Measurements from ENCODE around the gene SDHAF3.
"Not testable (repeated sequence)": the region's sequence is repeated elsewhere in the genome, so short reads cannot be mapped to it uniquely, and the experiment has no call there.

Gene SDHAF3

GRCh38 chr7:97126483-97127171, 9.1 kb downstream of the SDHAF3 start:
- Histone ChIP-seq H3K27ac (ENCODE audit: low read depth, low read length) (peak overlapping the region; percentile 40; the same call in 1 of the 2 replicates), H3K27me3 (ENCODE audit: control insufficient read depth, insufficient read depth, low read length) (no peaks in the 10 kb centered on the region), H3K36me3 (ENCODE audit: control insufficient read depth, insufficient read depth, low read length) (no peaks in the 10 kb centered on the region), H3K9me3 (ENCODE audit: control insufficient read depth, insufficient read depth, low read depth, low read length) (peaks cover 4% of the 10 kb centered on the region; the same call in 1 of the 2 replicates), H3K4me3 (ENCODE audit: low read depth, low read length) (peak overlapping the region; percentile 12; the same call in 1 of the 2 replicates), H3K9ac (ENCODE audit: low read length) (peak overlapping the region; percentile 12), H3K4me1 (ENCODE audit: control insufficient read depth, insufficient read depth, low read length) (peaks cover 14% of the 10 kb centered on the region)

GRCh38 chr7:97128736-97129135, 11.2 kb downstream of the SDHAF3 start:
- no peaks in the 10 kb centered on the region for H3K27me3 ChIP-seq (ENCODE audit: control insufficient read depth, insufficient read depth, low read length)
- peaks cover 4% of the 10 kb centered on the region; the same call in 1 of the 2 replicates for H3K9me3 ChIP-seq (ENCODE audit: control insufficient read depth, insufficient read depth, low read depth, low read length)
- peaks cover 20% of the 10 kb centered on the region for H3K4me1 ChIP-seq (ENCODE audit: control insufficient read depth, insufficient read depth, low read length)
- H3K36me3 ChIP-seq (ENCODE audit: control insufficient read depth, insufficient read depth, low read length): no peaks in the 10 kb centered on the region
- no peak overlapping the region for H3K4me3 ChIP-seq (ENCODE audit: low read depth, low read length)
- no peak overlapping the region for H3K9ac ChIP-seq (ENCODE audit: low read length)
- H3K27ac ChIP-seq (ENCODE audit: low read depth, low read length): no peak overlapping the region

- Histone ChIP-seq H3K27me3 (ENCODE audit: control insufficient read depth, insufficient read depth, low read length) (no peaks in the 10 kb centered on the region), H3K4me3 (ENCODE audit: low read depth, low read length) (no peak overlapping the region), H3K9me3 (ENCODE audit: control insufficient read depth, insufficient read depth, low read depth, low read length) (peaks cover 4% of the 10 kb centered on the region; the same call in 1 of the 2 replicates), H3K4me1 (ENCODE audit: control insufficient read depth, insufficient read depth, low read length) (peaks cover 20% of the 10 kb centered on the region), H3K36me3 (ENCODE audit: control insufficient read depth, insufficient read depth, low read length) (no peaks in the 10 kb centered on the region), H3K9ac (ENCODE audit: low read length) (no peak overlapping the region), H3K27ac (ENCODE audit: low read depth, low read length) (no peak overlapping the region)
Observed at GRCh38 chr7:97130417-97131139, 13.1 kb downstream of the SDHAF3 start.

GRCh38 chr7:97133159-97133558, 15.7 kb downstream of the SDHAF3 start:
- no peaks in the 10 kb centered on the region for H3K27me3 ChIP-seq (ENCODE audit: control insufficient read depth, insufficient read depth, low read length)
- no peak overlapping the region for H3K4me3 ChIP-seq (ENCODE audit: low read depth, low read length)
- 0 out of 2 replicates have a peak overlapping the region, but pooled peaks have one; percentile 18 for H3K27ac ChIP-seq (ENCODE audit: low read depth, low read length)
- H3K9me3 ChIP-seq (ENCODE audit: control insufficient read depth, insufficient read depth, low read depth, low read length): peaks cover 12% of the 10 kb centered on the region
- peaks cover 8% of the 10 kb centered on the region for H3K36me3 ChIP-seq (ENCODE audit: control insufficient read depth, insufficient read depth, low read length)
- H3K9ac ChIP-seq (ENCODE audit: low read length): no peak overlapping the region
- H3K4me1 ChIP-seq (ENCODE audit: control insufficient read depth, insufficient read depth, low read length): peaks cover 6% of the 10 kb centered on the region; the same call in 1 of the 2 replicates

GRCh38 chr7:97138830-97139229, 21.3 kb downstream of the SDHAF3 start:
- no peak overlapping the region for H3K27ac ChIP-seq (ENCODE audit: low read depth, low read length)
- peaks cover 33% of the 10 kb centered on the region for H3K9me3 ChIP-seq (ENCODE audit: control insufficient read depth, insufficient read depth, low read depth, low read length)
- H3K4me3 ChIP-seq (ENCODE audit: low read depth, low read length): no peak overlapping the region; the same call in 1 of the 2 replicates
- no peaks in the 10 kb centered on the region for H3K27me3 ChIP-seq (ENCODE audit: control insufficient read depth, insufficient read depth, low read length)
- H3K4me1 ChIP-seq (ENCODE audit: control insufficient read depth, insufficient read depth, low read length): no peaks in the 10 kb centered on the region
- H3K36me3 ChIP-seq (ENCODE audit: control insufficient read depth, insufficient read depth, low read length): peaks cover 36% of the 10 kb centered on the region
- H3K9ac ChIP-seq (ENCODE audit: low read length): no peak overlapping the region

GRCh38 chr7:97145068-97145467, 27.6 kb downstream of the SDHAF3 start:
- Histone ChIP-seq H3K4me1 (ENCODE audit: control insufficient read depth, insufficient read depth, low read length) (no peaks in the 10 kb centered on the region), H3K4me3 (ENCODE audit: low read depth, low read length) (no peak overlapping the region), H3K36me3 (ENCODE audit: control insufficient read depth, insufficient read depth, low read length) (peaks cover 20% of the 10 kb centered on the region), H3K27ac (ENCODE audit: low read depth, low read length) (no peak overlapping the region), H3K9ac (ENCODE audit: low read length) (no peak overlapping the region), H3K27me3 (ENCODE audit: control insufficient read depth, insufficient read depth, low read length) (no peaks in the 10 kb centered on the region), H3K9me3 (ENCODE audit: control insufficient read depth, insufficient read depth, low read depth, low read length) (peaks cover 7% of the 10 kb centered on the region)

- H3K36me3 ChIP-seq (ENCODE audit: control insufficient read depth, insufficient read depth, low read length): peaks cover 12% of the 10 kb centered on the region
Observed at GRCh38 chr7:97149843-97150242, 32.3 kb downstream of the SDHAF3 start.

GRCh38 chr7:97155897-97156418, 38.5 kb downstream of the SDHAF3 start:
- Histone ChIP-seq H3K4me1 (ENCODE audit: control insufficient read depth, insufficient read depth, low read length) (no peaks in the 10 kb centered on the region), H3K36me3 (ENCODE audit: control insufficient read depth, insufficient read depth, low read length) (peaks cover 21% of the 10 kb centered on the region), H3K27me3 (ENCODE audit: control insufficient read depth, insufficient read depth, low read length) (no peaks in the 10 kb centered on the region), H3K4me3 (ENCODE audit: low read depth, low read length) (no peak overlapping the region), H3K27ac (ENCODE audit: low read depth, low read length) (no peak overlapping the region), H3K9me3 (ENCODE audit: control insufficient read depth, insufficient read depth, low read depth, low read length) (peaks cover 24% of the 10 kb centered on the region), H3K9ac (ENCODE audit: low read length) (no peak overlapping the region)

More at GRCh38 chr7:97149843-97150242, 32.3 kb downstream of the SDHAF3 start:
- Histone ChIP-seq H3K9me3 (ENCODE audit: control insufficient read depth, insufficient read depth, low read depth, low read length) (no peaks in the 10 kb centered on the region), H3K27me3 (ENCODE audit: control insufficient read depth, insufficient read depth, low read length) (no peaks in the 10 kb centered on the region), H3K4me3 (ENCODE audit: low read depth, low read length) (no peak overlapping the region), H3K27ac (ENCODE audit: low read depth, low read length) (no peak overlapping the region), H3K9ac (ENCODE audit: low read length) (no peak overlapping the region), H3K4me1 (ENCODE audit: control insufficient read depth, insufficient read depth, low read length) (no peaks in the 10 kb centered on the region)

- not testable (repeated sequence) for H3K9ac ChIP-seq (ENCODE audit: low read length); H3K4me1 ChIP-seq (ENCODE audit: control insufficient read depth, insufficient read depth, low read length); H3K27ac ChIP-seq (ENCODE audit: low read depth, low read length); H3K4me3 ChIP-seq (ENCODE audit: low read depth, low read length); H3K27me3 ChIP-seq (ENCODE audit: control insufficient read depth, insufficient read depth, low read length)
- H3K36me3 ChIP-seq (ENCODE audit: control insufficient read depth, insufficient read depth, low read length): peaks cover 34% of the 10 kb centered on the region
- H3K9me3 ChIP-seq (ENCODE audit: control insufficient read depth, insufficient read depth, low read depth, low read length): peaks cover 40% of the 10 kb centered on the region
Observed at GRCh38 chr7:97159984-97160383, 42.5 kb downstream of the SDHAF3 start.

- H3K4me3 ChIP-seq (ENCODE audit: low read depth, low read length); H3K4me1 ChIP-seq (ENCODE audit: control insufficient read depth, insufficient read depth, low read length); H3K27ac ChIP-seq (ENCODE audit: low read depth, low read length); H3K27me3 ChIP-seq (ENCODE audit: control insufficient read depth, insufficient read depth, low read length); H3K9ac ChIP-seq (ENCODE audit: low read length): not testable (repeated sequence)
- Histone ChIP-seq H3K36me3 (ENCODE audit: control insufficient read depth, insufficient read depth, low read length) (peaks cover 34% of the 10 kb centered on the region), H3K9me3 (ENCODE audit: control insufficient read depth, insufficient read depth, low read depth, low read length) (peaks cover 48% of the 10 kb centered on the region)
Observed at GRCh38 chr7:97161609-97162008, 44.1 kb downstream of the SDHAF3 start.

GRCh38 chr7:97166308-97166707, 48.8 kb downstream of the SDHAF3 start:
- no peaks in the 10 kb centered on the region for H3K27me3 ChIP-seq (ENCODE audit: control insufficient read depth, insufficient read depth, low read length)
- no peaks in the 10 kb centered on the region for H3K4me1 ChIP-seq (ENCODE audit: control insufficient read depth, insufficient read depth, low read length)
- peaks cover 20% of the 10 kb centered on the region for H3K36me3 ChIP-seq (ENCODE audit: control insufficient read depth, insufficient read depth, low read length)
- H3K4me3 ChIP-seq (ENCODE audit: low read depth, low read length): no peak overlapping the region
- no peak overlapping the region for H3K9ac ChIP-seq (ENCODE audit: low read length)
- no peak overlapping the region for H3K27ac ChIP-seq (ENCODE audit: low read depth, low read length)
- H3K9me3 ChIP-seq (ENCODE audit: control insufficient read depth, insufficient read depth, low read depth, low read length): peaks cover 43% of the 10 kb centered on the region

All from HUES6 (cell line).